Measurements from ENCODE around the gene TMEM156.
"Not testable (repeated sequence)": the region's sequence is repeated elsewhere in the genome, so short reads cannot be mapped to it uniquely, and the experiment has no call there.

The TMEM156 gene

DNA sequence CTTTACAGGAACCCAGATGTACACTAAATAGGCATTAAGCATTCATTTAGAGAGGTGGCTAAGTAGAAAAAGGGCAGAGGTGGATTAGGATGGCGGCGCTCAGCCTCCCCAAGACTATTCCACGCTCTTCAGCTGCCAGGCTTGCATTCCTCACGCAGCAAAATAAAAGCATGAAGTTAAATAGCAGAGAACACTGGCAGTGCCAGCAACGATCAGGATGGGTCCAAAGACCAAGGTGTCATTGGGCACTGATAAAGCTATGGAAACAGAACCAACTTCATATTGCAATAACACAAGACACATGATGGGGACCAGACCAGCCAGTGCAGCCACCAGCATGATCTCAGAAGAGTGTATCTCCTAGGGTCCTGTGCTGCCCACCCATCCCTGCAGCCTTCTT, 42.0 kb downstream of the TMEM156 start:
- H3K4me3 ChIP-seq (ENCODE audit: low read length): no peak overlapping the region
- no peak for TF ChIP-seq ZNF274 (IDR thresholded peaks at IDR 0.05; ENCODE audit: low read depth, low read length)

DNA sequence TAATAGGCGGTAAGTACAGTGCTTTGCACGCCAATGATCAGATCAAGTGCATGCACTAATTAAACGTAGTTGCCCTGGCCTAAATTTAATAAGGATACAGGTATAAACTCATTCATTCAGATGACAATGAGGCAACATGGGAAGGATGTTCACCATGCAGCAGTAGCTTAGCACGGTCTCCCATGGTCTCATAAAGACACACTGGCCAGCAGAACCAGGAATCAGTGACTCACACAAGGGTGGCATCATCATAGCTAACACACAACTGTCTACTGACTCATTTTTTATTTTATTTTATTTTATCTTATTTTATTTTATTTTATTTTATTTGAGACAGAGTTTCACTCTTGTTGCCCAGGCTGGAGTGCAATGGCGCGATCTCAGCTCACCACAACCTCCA, 42.7 kb downstream of the TMEM156 start:
- no peak for TF ChIP-seq ZNF274 (IDR thresholded peaks at IDR 0.05; ENCODE audit: low read depth, low read length)
- H3K4me3 ChIP-seq (ENCODE audit: low read length): no peak overlapping the region

DNA sequence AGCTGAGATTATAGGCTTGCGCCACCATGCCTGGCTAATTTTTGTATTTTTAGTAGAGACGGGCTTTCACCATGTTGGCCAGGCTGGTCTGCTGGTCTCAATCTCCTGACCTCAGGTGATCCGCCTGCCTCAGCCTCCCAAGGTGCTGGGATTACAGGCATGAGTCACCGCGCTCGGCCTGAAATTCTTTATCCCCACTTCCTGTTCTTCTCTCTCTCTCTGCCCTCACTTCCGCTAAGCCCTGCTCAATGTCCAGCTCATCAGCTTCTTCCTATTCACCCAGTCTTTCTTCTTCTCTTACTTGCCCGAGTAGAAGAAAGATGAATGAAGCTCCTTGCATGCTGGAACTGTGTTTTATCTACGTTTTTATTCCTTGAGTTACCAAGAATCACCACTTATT, 43.9 kb downstream of the TMEM156 start:
- not testable (repeated sequence) for H3K4me3 ChIP-seq (ENCODE audit: low read length)

DNA sequence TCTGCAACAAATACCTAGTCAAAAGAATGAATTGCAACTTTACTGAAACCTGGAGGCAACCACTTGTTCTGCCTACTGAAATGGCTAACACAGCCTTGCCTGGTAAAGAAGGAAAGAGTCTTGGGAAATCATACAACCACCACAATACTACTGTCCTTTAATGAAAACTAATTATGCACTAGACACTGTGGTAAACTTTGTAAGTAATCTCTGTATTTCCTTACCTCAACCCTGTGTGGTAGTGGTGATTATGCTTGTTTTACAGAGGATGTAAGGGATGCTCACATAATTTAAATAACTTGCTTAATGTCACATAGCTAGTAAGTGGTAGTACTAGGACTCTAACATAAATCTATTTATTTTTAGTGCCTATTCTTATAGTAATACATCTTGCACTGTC, 44.7 kb downstream of the TMEM156 start:
- no peak overlapping the region for H3K4me3 ChIP-seq (ENCODE audit: low read length)
- TF ChIP-seq ZNF274 (IDR thresholded peaks at IDR 0.05; ENCODE audit: low read depth, low read length): no peak

- H3K4me3 ChIP-seq (ENCODE audit: low read length): peak overlapping the region; percentile 10; the same call in 1 of the 2 replicates
- no peak for TF ChIP-seq ZNF274 (IDR thresholded peaks at IDR 0.05; ENCODE audit: low read depth, low read length)
Measured at GRCh38 chr4:38985410-38986100, 46.7 kb downstream of the TMEM156 start.

DNA sequence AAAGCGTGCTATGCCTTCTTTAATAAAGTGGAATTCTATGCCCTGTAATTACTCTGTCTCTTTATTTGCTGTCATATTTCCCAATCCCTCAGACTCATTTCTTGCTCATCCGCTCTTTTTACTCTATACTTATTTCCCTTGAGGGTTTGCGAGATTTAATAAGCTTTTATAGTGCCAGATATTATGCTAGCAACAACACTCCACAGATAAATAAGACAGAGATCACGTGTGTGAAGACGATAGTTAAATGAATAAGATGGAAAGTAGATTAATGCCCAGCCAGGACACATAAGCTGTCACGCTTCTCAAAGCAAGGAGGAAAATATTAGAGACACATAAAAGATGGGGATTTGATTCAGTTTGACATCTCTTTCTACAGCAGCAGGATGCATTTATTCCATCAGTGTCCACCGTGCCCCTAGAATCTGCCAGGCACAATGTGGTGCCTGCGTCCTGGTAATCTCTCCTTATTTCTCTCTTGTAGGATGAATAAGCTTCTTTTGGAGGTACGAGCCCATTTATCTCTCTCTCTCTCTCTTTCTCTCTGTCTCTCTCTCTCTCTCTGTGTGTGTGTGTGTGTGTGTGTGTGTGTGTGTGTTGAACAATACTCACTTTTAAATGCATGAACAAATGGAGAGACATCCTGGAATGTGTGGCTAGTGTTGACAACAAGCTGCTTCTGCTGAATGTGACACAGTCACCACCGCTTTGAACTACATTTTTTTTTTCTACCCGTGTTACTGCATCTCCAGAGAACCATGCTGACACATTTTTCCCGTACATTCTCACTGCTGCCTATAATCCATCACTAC, 48.2 kb downstream of the TMEM156 start:
- no peak overlapping the region for H3K4me3 ChIP-seq (ENCODE audit: low read length)
- no peak for TF ChIP-seq ZNF274 (IDR thresholded peaks at IDR 0.05; ENCODE audit: low read depth, low read length)

GRCh38 chr4:38983291-38983690, 48.9 kb downstream of the TMEM156 start:
- H3K4me3 ChIP-seq (ENCODE audit: low read length): no peak overlapping the region
- TF ChIP-seq ZNF274 (IDR thresholded peaks at IDR 0.05; ENCODE audit: low read depth, low read length): no peak

- no peak for TF ChIP-seq ZNF274 (IDR thresholded peaks at IDR 0.05; ENCODE audit: low read depth, low read length)
- no peak overlapping the region for H3K4me3 ChIP-seq (ENCODE audit: low read length)
Measured at GRCh38 chr4:38982361-38983095, 49.7 kb downstream of the TMEM156 start.

- H3K4me3 ChIP-seq (ENCODE audit: low read length): no peak overlapping the region
- TF ChIP-seq ZNF274 (IDR thresholded peaks at IDR 0.05; ENCODE audit: low read depth, low read length): no peak
Measured at GRCh38 chr4:38980903-38981676, 51.1 kb downstream of the TMEM156 start.

DNA sequence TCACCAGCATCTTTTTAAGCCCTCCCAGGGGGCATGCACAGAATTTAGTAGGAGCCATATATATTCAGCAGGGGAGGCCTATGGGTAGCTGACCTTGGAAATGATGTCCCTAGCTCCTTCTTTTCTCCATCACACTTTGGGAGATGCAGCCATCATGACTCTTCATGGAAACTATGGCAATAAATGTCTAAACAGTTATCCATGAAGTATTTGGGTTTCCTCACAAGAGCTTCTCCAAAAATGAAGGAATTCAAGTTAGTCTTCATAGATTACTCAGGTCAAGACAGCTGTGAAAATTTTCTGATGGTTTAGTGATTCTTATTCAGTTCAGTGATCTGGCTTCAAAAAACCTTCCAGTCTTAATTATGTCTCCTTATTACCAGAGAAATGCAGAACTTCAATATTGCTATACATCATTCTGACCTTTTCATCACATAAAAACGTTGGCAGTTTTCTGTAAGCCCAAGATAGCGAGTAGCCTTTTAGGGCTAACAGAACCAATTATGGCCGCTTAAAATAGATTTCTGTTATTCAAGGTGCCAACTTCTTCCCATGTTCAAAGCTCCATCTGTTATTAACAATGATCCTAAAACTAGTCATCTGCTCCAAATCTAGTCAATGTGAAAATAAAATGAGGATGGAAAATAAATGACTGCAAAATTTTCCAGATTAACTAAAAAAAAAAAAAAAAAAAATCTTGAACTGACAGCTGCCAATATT, 52.5 kb downstream of the TMEM156 start:
- no peak overlapping the region for H3K4me3 ChIP-seq (ENCODE audit: low read length)
- TF ChIP-seq ZNF274 (IDR thresholded peaks at IDR 0.05; ENCODE audit: low read depth, low read length): no peak

GRCh38 chr4:38979081-38979480, 53.1 kb downstream of the TMEM156 start:
- TF ChIP-seq ZNF274 (IDR thresholded peaks at IDR 0.05; ENCODE audit: low read depth, low read length): no peak
- no peak overlapping the region for H3K4me3 ChIP-seq (ENCODE audit: low read length)

- TF ChIP-seq ZNF274 (IDR thresholded peaks at IDR 0.05; ENCODE audit: low read depth, low read length): no peak
- no peak overlapping the region for H3K4me3 ChIP-seq (ENCODE audit: low read length)
Measured at GRCh38 chr4:38976308-38976707, 55.9 kb downstream of the TMEM156 start.

- no peak for TF ChIP-seq ZNF274 (IDR thresholded peaks at IDR 0.05; ENCODE audit: low read depth, low read length)
- H3K4me3 ChIP-seq (ENCODE audit: low read length): no peak overlapping the region
Measured at GRCh38 chr4:38968668-38969067, 63.5 kb downstream of the TMEM156 start.

All from GM08714 (cell line).